DND-41 (cell line): ENCODE data around the gene STXBP5.

Experiments used
- ATAC-seq: fragments of 200-7000 bp; cut with Tn5 transposase; 3 replicates; pipeline ENCODE4 v1.9.1; 2021; ENCODE audit warnings: low read depth; ENCODE audit not compliant: insufficient read depth
- DNase-seq: peaks from one replicate; pipeline ENCODE4 v3.0.0-alpha.2; 2020
- H2AFZ ChIP-seq: 2 replicates; pipeline ENCODE4 v1.6.0; 2012; ENCODE audit warnings: low read depth, low read length
- H3K27ac ChIP-seq: 2 replicates; pipeline ENCODE4 v1.5.1; 2012; ENCODE audit warnings: low read length, inconsistent platforms
- H3K27me3 ChIP-seq: fragments of 200-600 bp; sonication (generic); 2 replicates; pipeline ENCODE4 v1.6.0; 2012; ENCODE audit warnings: low read length, mild to moderate bottlenecking, inconsistent platforms; ENCODE audit not compliant: insufficient read depth, poor library complexity
- H3K36me3 ChIP-seq: 2 replicates; pipeline ENCODE4 v1.5.1; 2012; ENCODE audit warnings: low read length, inconsistent platforms; ENCODE audit not compliant: insufficient read depth
- H3K4me1 ChIP-seq: 2 replicates; pipeline ENCODE4 v1.5.1; 2012; ENCODE audit warnings: mild to moderate bottlenecking, low read length; ENCODE audit not compliant: insufficient read depth
- H3K4me2 ChIP-seq: 2 replicates; pipeline ENCODE4 v1.6.0; 2012; ENCODE audit warnings: mild to moderate bottlenecking, moderate library complexity, low read length, inconsistent platforms; ENCODE audit not compliant: insufficient read depth
- H3K4me3 ChIP-seq, 2 experiments: fragments of 200-600 bp in 1 of 2; shearing (Covaris generic) in 1 of 2; 2 replicates each; pipeline ENCODE4 v1.5.1; 2012 to 2016; ENCODE audit warnings: inconsistent platforms in 2 of 2, low read length in 2 of 2, mild to moderate bottlenecking in 2 of 2, low read depth in 1 of 2, moderate library complexity in 1 of 2
- H3K79me2 ChIP-seq: 2 replicates; pipeline ENCODE4 v1.6.0; 2012; ENCODE audit warnings: low read length, inconsistent platforms; ENCODE audit not compliant: insufficient read depth
- H3K9ac ChIP-seq: 2 replicates; pipeline ENCODE4 v1.6.0; 2012; ENCODE audit warnings: low read depth, mild to moderate bottlenecking, inconsistent platforms, low read length, moderate library complexity
- H3K9me3 ChIP-seq: 2 replicates; pipeline ENCODE4 v1.5.1; 2012; ENCODE audit warnings: low read length, moderate library complexity, mild to moderate bottlenecking, inconsistent platforms; ENCODE audit not compliant: insufficient read depth, severe bottlenecking
- H4K20me1 ChIP-seq: 2 replicates; pipeline ENCODE4 v1.6.0; 2012; ENCODE audit warnings: low read length; ENCODE audit not compliant: insufficient read depth
- EZH2 ChIP-seq: IDR thresholded peaks from 3 replicates; pipeline ENCODE4 v1.6.1; 2012; ENCODE audit warnings: borderline replicate concordance, low read depth, mild to moderate bottlenecking, moderate library complexity, low read length, inconsistent platforms; ENCODE audit not compliant: severe bottlenecking
- TF ChIP-seq, protein P1 (sequence below): IDR thresholded peaks from 2 replicates; pipeline ENCODE4 v1.5.1; 2012; ENCODE audit warnings: borderline replicate concordance, low read length, moderate library complexity, mild to moderate bottlenecking; ENCODE audit not compliant: poor library complexity, severe bottlenecking; ENCODE audit errors: extremely low read depth

STXBP5 gene

DNA sequence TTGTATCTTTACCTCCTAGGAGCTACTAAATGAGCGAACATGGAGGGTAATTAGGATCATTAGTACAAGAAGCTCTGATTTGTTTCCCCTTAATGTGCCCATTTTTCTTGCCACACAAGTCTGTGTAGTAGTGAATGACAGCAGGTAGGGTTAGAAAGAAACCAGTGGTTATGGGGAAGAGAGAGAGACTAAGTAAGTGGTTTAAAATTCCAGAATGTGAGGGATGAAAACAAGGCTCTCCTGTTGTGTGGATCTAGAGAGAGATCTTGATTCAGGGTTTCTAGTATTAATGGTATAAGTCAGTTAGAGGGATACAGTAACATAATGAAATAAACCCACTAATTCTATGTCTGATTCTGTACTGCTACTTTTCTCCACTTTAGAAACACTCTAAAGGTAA, 22.7 kb downstream of the STXBP5 start:
- Histone ChIP-seq H2AFZ (no peak overlapping the region), H3K27me3 (no peaks in the 10 kb centered on the region), H4K20me1 (no peaks in the 10 kb centered on the region; the same call in 1 of the 2 replicates), H3K4me2 (no peak overlapping the region), H3K4me3 (no peak overlapping the region), H3K9ac (no peak overlapping the region), H3K27ac (no peak overlapping the region), H3K9me3 (no peaks in the 10 kb centered on the region), H3K36me3 (no peaks in the 10 kb centered on the region), H3K79me2 (no peaks in the 10 kb centered on the region), H3K4me1 (no peaks in the 10 kb centered on the region)
- no peak for TF ChIP-seq EZH2
- TF ChIP-seq, protein P1, sequence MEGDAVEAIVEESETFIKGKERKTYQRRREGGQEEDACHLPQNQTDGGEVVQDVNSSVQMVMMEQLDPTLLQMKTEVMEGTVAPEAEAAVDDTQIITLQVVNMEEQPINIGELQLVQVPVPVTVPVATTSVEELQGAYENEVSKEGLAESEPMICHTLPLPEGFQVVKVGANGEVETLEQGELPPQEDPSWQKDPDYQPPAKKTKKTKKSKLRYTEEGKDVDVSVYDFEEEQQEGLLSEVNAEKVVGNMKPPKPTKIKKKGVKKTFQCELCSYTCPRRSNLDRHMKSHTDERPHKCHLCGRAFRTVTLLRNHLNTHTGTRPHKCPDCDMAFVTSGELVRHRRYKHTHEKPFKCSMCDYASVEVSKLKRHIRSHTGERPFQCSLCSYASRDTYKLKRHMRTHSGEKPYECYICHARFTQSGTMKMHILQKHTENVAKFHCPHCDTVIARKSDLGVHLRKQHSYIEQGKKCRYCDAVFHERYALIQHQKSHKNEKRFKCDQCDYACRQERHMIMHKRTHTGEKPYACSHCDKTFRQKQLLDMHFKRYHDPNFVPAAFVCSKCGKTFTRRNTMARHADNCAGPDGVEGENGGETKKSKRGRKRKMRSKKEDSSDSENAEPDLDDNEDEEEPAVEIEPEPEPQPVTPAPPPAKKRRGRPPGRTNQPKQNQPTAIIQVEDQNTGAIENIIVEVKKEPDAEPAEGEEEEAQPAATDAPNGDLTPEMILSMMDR: no peak
- ATAC-seq (no peak), DNase-seq (no peak)

DNA sequence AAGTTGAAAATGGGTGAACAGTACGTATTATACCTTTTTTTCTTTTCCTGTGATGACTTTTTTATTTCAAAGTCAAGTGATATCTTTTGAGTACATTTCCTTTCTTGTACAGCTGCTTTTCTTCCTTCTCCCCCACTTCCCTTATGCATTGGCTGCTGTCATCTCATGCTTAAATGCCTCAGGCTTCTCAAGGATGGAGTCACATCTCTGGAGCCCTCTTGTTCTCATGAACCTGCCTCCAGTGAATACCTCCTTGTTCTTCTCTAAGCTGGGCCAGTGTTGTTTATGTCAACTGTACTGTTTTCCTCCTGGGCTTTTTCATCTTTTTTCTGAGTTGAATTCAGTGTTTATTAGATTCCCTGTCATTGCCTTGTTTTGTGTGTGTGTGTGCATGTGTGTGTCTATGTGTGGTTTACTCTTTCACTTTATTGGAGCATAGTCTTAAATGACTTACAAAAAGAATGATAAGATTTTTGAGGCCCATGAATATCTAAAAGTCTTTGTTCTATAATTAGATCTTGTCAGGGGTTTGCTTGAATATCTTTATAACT, 23.6 kb downstream of the STXBP5 start:
- Histone ChIP-seq H4K20me1 (no peaks in the 10 kb centered on the region; the same call in 1 of the 2 replicates), H3K79me2 (no peaks in the 10 kb centered on the region), H3K27me3 (no peaks in the 10 kb centered on the region), H3K9me3 (no peaks in the 10 kb centered on the region), H3K4me1 (no peaks in the 10 kb centered on the region), H3K9ac (no peak overlapping the region), H2AFZ (no peak overlapping the region), H3K4me2 (no peak overlapping the region), H3K27ac (no peak overlapping the region), H3K36me3 (no peaks in the 10 kb centered on the region), H3K4me3 (no peak overlapping the region)
- ATAC-seq (no peak), DNase-seq (no peak)
- TF ChIP-seq EZH2: no peak
- TF ChIP-seq, protein P1: no peak

DNA sequence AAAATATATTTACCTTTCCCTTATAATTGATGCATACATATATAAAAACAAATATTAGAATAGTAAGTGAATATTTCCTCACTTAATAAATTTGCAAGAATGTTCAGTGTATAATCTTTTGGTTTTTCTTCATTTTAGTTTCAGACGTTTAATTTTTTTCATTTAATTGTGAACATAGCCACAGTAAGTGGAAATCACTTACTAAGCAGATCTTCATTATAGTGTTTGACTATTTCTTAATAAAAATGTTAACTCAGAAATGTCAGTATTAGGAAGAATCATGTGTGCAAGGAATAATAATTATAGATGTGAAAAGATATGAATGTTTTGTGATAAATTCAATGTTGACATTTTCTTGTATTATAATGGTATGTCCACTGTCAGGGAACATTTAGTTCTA, 27.4 kb downstream of the STXBP5 start:
- no peaks in the 10 kb centered on the region for H3K36me3 ChIP-seq
- no peaks in the 10 kb centered on the region; the same call in 1 of the 2 replicates for H4K20me1 ChIP-seq
- H3K4me3 ChIP-seq: no peak overlapping the region
- H3K27me3 ChIP-seq: no peaks in the 10 kb centered on the region
- H3K79me2 ChIP-seq: no peaks in the 10 kb centered on the region
- ATAC-seq (no peak), DNase-seq (no peak)
- H3K4me1 ChIP-seq: no peaks in the 10 kb centered on the region
- H3K9me3 ChIP-seq: no peaks in the 10 kb centered on the region
- no peak overlapping the region for H3K9ac ChIP-seq
- H3K27ac ChIP-seq: no peak overlapping the region
- no peak overlapping the region for H2AFZ ChIP-seq
- no peak for TF ChIP-seq EZH2
- TF ChIP-seq, protein P1: no peak
- H3K4me2 ChIP-seq: no peak overlapping the region

DNA sequence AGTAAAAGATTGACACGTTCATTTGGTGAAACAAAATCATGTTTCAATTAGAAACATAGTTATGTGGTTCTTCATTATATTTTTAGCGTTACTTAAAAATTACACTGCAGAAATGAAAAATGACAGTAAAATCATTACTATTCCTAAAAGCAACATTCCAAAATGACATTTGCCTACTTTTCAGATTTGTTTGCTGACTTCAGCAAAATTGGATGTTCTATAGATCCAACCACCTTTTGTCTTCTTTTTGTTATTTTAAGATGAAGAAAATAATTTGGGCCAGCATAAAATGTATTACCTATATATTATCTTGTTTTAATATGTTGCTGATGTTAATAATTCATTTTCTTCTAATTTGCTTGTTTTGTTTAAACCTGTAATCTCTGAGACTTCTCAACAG, 30.5 kb downstream of the STXBP5 start:
- Histone ChIP-seq H3K4me2 (no peak overlapping the region), H3K4me1 (no peaks in the 10 kb centered on the region), H4K20me1 (no peaks in the 10 kb centered on the region; the same call in 1 of the 2 replicates), H2AFZ (no peak overlapping the region), H3K4me3 (no peak overlapping the region), H3K9me3 (no peaks in the 10 kb centered on the region), H3K9ac (no peak overlapping the region), H3K27ac (no peak overlapping the region), H3K79me2 (no peaks in the 10 kb centered on the region), H3K36me3 (no peaks in the 10 kb centered on the region), H3K27me3 (no peaks in the 10 kb centered on the region)
- TF ChIP-seq, protein P1: no peak
- no peak for TF ChIP-seq EZH2
- DNase-seq (no peak), ATAC-seq (no peak)
